Choroid plexus epithelial cell (primary cell): ENCODE results near the gene TMEM106C.

Experiments
- DNase-seq: peaks from one replicate; pipeline ENCODE4 v3.0.0-alpha.2; 2010; ENCODE audit warnings: low read depth
- H3K4me3 ChIP-seq: 2 replicates; pipeline ENCODE4 v1.5.1; 2011; ENCODE audit warnings: low read depth, mild to moderate bottlenecking, control low read depth, low read length, moderate library complexity
- TF ChIP-seq, protein P1 (sequence below): conservative IDR thresholded peaks from 2 replicates; pipeline ENCODE4 v1.5.1; 2011; ENCODE audit warnings: low read depth, mild to moderate bottlenecking, control low read depth, inconsistent platforms, low read length, moderate library complexity

The TMEM106C gene

DNA sequence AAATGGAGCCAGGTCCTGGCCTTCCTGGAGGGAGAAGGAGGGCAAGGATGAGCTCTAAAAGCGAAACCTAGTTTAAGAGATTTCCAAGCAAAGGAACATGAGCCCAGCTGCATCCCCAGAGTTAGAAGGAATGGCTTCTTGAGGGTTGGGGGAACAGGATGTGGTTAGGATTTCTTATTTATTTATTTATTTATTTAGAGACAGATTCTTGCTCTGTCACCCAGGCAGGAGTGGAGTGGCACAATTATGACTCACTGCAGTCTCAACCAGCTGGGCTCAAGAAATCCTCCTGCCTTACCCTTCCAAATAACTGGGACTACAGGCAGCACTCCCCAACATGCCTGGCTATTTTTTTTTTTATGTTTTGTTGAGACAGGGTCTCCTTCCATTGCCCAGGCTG is 25.3 kb upstream of the TMEM106C start:
- no peak overlapping the region for H3K4me3 ChIP-seq
- peak; percentile 26 for DNase-seq
- TF ChIP-seq, protein P1, sequence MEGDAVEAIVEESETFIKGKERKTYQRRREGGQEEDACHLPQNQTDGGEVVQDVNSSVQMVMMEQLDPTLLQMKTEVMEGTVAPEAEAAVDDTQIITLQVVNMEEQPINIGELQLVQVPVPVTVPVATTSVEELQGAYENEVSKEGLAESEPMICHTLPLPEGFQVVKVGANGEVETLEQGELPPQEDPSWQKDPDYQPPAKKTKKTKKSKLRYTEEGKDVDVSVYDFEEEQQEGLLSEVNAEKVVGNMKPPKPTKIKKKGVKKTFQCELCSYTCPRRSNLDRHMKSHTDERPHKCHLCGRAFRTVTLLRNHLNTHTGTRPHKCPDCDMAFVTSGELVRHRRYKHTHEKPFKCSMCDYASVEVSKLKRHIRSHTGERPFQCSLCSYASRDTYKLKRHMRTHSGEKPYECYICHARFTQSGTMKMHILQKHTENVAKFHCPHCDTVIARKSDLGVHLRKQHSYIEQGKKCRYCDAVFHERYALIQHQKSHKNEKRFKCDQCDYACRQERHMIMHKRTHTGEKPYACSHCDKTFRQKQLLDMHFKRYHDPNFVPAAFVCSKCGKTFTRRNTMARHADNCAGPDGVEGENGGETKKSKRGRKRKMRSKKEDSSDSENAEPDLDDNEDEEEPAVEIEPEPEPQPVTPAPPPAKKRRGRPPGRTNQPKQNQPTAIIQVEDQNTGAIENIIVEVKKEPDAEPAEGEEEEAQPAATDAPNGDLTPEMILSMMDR, result no peak

DNA sequence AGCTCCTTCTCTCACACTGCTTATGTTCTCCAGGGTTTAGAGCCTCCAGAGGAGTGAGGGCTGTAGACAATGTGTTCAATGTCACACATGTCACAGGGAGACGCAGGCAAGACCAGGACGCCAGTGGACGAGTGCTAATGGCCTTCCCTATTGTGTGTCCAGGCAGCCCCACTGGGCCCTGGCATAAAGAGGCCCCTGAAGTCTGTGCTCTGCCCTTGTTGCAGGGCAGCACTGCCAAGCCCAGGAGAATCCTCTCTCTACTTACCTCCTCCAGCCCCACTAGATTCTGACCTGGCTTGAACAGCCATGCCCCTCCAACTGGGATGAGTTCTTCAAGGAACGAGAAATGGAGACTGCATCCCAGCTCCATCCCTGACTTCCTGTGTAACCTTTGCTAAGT is 24.8 kb upstream of the TMEM106C start:
- DNase-seq, result no peak
- no peak overlapping the region for H3K4me3 ChIP-seq
- TF ChIP-seq, protein P1, result no peak

DNA sequence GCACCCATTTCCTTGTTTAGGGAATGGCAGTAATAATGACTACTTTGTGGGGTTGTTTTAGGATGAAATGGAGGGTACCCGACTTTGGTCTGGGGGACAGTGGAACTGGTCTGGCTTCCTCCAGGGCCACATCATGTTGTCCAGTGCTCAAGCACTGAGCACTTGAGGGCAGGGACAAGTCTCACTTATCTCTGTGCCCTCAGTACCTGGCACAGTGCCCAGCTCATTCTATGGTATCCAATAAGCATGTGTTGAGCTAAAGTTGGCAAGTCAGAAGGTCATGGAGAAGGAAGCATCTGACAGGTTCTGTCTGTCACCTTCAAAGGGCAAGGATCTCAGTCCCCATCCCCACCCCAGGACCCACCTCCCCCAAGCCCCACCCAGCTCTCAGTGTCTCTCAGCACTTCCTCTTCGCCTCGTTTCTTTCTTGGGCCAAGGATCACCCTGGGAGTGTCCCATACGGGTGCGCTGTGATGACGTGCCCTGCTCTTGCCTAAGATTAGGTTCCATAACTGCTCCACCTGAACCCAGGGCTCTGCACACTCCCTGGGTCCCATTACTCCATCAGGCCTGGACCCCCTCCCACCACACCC is 24.3 kb upstream of the TMEM106C start:
- no peak for DNase-seq
- TF ChIP-seq, protein P1, result no peak
- no peak overlapping the region for H3K4me3 ChIP-seq

DNA sequence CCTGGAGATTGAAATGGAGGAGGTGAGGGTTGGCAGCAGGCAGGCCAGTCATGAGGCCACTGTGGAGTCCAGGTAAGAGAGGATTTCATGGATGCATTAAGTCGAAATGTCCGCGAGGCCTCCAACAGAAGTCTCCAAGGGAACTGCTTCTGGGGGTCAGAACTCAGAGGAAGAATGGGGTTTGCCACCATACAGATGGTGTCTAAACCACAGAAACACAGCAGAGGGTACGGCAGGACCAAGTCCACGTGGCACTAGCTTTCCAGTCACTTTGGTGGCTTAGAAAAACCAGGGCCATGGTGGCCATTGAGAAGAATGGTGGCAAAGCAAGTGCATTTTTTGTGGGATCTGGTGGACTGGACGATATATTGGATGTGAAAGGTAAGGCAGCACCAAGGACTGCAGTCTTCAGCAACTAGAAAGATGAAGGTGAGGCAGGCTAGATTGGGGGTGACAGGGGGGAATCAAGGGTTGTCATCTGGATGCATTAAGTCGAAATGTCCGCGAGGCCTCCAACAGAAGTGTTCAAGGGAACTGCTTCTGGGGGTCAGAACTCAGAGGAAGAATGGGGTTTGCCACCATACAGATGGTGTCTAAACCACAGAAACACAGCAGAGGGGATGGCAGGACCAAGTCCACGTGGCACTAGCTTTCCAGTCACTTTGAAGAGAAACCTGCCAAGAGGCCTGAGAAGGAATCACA is 22.5 kb upstream of the TMEM106C start:
- TF ChIP-seq, protein P1, result no peak
- H3K4me3 ChIP-seq, result no peak overlapping the region
- DNase-seq, result no peak

DNA sequence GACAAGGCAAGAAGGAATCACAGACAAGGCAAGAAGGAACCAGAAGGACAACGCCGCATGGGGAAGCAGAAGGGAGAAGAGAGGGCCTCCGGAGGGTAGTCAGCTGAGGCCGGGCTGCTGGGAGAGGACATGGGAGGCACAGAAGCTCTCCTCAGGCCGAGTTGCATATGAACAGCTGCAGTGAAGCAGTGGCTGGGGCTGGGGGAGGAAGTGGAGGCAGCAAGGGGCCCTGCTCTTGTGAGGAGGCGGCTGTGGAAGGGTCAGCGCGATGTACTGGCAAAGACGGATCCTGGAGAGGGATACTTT is 22.0 kb upstream of the TMEM106C start:
- TF ChIP-seq, protein P1, result no peak
- no peak for DNase-seq
- no peak overlapping the region for H3K4me3 ChIP-seq

DNA sequence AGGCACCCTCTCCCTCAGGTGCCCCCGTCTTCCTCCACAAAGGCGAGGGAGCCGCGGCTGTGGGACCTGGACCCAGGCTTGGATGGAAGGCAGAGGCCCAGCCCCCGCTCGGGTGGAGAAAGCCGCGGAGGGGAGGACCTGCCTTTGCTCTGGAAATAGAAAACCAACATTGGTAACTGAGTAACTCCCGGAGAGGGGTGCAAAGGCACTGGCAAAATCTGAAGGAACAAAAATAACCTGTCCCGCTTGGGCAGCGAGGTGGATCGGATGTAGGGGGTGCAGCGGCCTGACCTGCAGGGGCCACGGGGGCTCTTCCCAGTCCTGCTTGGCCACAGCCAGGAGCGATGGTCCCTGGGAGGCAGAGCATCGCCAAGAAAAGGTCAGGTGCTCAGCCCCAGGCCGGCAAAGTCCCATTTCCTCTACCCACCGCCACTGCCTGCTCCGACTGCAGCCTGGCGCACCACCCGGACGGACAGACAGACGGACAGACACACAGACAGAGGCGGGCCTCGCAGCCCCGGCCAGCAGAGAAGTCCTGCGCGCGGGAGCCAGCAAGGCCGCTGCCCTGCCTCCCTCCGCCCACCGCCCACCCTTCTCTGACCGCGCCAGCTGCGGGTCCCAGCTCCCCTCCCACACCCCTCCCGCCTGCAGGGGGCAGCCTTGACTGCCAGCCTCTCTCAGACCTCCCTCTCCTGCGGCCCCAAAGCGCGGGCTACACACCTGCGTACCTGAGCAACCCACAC is 21.4 kb upstream of the TMEM106C start:
- TF ChIP-seq, protein P1, result peak; percentile 46
- no peak overlapping the region for H3K4me3 ChIP-seq
- peak; percentile 11 for DNase-seq
